Type B pancreatic cell (in vitro differentiated cells): Measurements from ENCODE around the gene GLIS1. TPM values are rescaled to one million over a fixed set of nuclear protein-coding genes. Genes with fewer than 3 reads are reported as not detected.
"Not testable (repeated sequence)": the region's sequence is repeated elsewhere in the genome, so short reads cannot be mapped to it uniquely, and the experiment has no call there.

ENCODE experiments used
- DNase-seq: peaks from one replicate; pipeline ENCODE4 v3.0.0; 2021; ENCODE audit warnings: mixed read lengths; ENCODE audit not compliant: unreplicated experiment; ENCODE audit errors: extremely low spot score
- H3K27ac Mint-ChIP-seq: 2 replicates; pipeline ENCODE4 v1.8.0; 2021; ENCODE audit warnings: mild to moderate bottlenecking, mixed read lengths
- H3K27me3 Mint-ChIP-seq: 2 replicates; pipeline ENCODE4 v1.8.0; 2021; ENCODE audit warnings: mixed read lengths
- H3K36me3 Mint-ChIP-seq: 2 replicates; pipeline ENCODE4 v1.8.0; 2021; ENCODE audit warnings: mixed read lengths
- H3K4me1 Mint-ChIP-seq: one replicate; pipeline ENCODE4 v1.8.0; 2021; ENCODE audit warnings: mixed read lengths; ENCODE audit not compliant: unreplicated experiment
- H3K4me3 Mint-ChIP-seq: 2 replicates; pipeline ENCODE4 v1.8.0; 2021; ENCODE audit warnings: mild to moderate bottlenecking, mixed read lengths
- H3K9me3 Mint-ChIP-seq: 2 replicates; pipeline ENCODE4 v1.8.0; 2021; ENCODE audit warnings: mixed read lengths
- total RNA-seq: library from RNA; stranded (reverse); gene quantifications from 2 replicates; pipeline ENCODE4 v1.2.1, GENCODE V29; 2021; ENCODE audit warnings: low replicate concordance
- TF ChIP-seq, protein P1 (sequence below): fragments of 200-600 bp; sonication (generic); conservative IDR thresholded peaks from 2 replicates; pipeline ENCODE4 v1.5.0; 2021; ENCODE audit warnings: antibody characterized with exemption, mild to moderate bottlenecking

Gene GLIS1
- total RNA-seq, 1 donor from 2014 or later, result 2.1 TPM

DNA sequence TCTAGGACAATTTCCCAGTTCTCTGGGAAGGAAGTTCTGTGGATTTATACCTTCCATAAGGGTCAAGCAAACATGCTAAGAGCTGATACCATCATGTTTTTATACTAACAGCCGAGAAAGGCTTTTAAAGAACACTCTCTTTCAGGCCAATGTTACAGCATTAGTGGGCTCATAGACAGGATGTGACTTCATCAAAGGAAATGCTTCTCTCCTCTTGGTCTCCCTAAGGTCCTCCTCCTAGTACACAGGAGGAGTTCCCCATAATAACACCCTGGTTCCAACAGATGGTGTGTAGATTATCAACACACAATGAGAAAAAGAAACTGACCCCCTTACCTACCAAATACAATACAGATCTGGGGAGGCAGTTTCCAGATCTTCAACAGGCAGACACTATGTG, 26.7 kb upstream of the GLIS1 start:
- Mint-ChIP-seq H3K4me3 (no peak overlapping the region), H3K36me3 (peaks cover 4% of the 10 kb centered on the region), H3K27ac (no peak overlapping the region), H3K9me3 (no peaks in the 10 kb centered on the region), H3K4me1 (peaks cover 3% of the 10 kb centered on the region), H3K27me3 (no peaks in the 10 kb centered on the region)
- TF ChIP-seq, protein P1, sequence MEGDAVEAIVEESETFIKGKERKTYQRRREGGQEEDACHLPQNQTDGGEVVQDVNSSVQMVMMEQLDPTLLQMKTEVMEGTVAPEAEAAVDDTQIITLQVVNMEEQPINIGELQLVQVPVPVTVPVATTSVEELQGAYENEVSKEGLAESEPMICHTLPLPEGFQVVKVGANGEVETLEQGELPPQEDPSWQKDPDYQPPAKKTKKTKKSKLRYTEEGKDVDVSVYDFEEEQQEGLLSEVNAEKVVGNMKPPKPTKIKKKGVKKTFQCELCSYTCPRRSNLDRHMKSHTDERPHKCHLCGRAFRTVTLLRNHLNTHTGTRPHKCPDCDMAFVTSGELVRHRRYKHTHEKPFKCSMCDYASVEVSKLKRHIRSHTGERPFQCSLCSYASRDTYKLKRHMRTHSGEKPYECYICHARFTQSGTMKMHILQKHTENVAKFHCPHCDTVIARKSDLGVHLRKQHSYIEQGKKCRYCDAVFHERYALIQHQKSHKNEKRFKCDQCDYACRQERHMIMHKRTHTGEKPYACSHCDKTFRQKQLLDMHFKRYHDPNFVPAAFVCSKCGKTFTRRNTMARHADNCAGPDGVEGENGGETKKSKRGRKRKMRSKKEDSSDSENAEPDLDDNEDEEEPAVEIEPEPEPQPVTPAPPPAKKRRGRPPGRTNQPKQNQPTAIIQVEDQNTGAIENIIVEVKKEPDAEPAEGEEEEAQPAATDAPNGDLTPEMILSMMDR, result no peak
- no peak for DNase-seq

DNA sequence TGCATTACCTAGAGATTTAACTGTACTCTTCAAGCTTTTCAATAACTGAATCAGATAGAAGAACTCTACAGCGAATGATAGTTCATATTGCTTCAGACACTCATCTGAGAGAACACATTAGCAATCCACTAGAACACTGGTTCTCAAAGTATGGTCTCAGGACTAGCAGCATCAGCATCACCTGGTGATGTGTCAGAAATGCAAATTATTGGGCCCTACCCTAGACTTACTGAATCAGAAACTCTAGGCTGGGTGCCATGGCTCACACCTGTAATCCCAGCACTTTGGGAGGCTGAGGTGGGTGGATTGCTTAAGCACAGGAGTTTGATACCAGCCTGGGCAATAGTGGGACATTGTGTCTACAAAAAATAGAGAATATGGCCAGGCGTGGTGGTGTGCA, 24.9 kb upstream of the GLIS1 start:
- Mint-ChIP-seq H3K9me3 (no peaks in the 10 kb centered on the region), H3K27ac (no peak overlapping the region)

DNA sequence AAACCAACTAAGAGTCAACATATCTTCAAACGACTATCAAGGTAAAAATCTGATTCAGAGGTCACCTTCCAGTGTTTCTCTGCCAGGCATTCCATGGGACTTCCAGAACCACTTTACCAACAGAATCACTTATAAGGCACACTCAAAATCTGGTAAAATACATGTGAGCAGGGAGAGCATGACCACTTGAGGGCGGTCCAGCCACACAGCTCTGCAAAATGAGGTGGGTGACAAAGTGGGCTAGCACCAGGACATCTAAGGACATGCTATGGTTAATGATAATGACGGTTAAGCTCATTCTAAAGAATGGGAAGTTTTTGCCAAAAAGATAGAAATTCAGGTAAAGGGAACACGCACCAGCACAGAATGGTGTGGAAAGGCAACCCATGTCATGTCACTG, 24.5 kb upstream of the GLIS1 start:
- Mint-ChIP-seq H3K27me3 (no peaks in the 10 kb centered on the region), H3K4me1 (peaks cover 3% of the 10 kb centered on the region), H3K9me3 (no peaks in the 10 kb centered on the region), H3K36me3 (peaks cover 4% of the 10 kb centered on the region), H3K27ac (no peak overlapping the region), H3K4me3 (no peak overlapping the region)
- TF ChIP-seq, protein P1, result no peak
- no peak for DNase-seq

More for the DNA sequence above, 24.9 kb upstream of the GLIS1 start:
- DNase-seq, result no peak
- peaks cover 3% of the 10 kb centered on the region for H3K4me1 Mint-ChIP-seq
- H3K27me3 Mint-ChIP-seq, result no peaks in the 10 kb centered on the region
- H3K4me3 Mint-ChIP-seq, result no peak overlapping the region
- peaks cover 4% of the 10 kb centered on the region for H3K36me3 Mint-ChIP-seq
- TF ChIP-seq, protein P1, result no peak

DNA sequence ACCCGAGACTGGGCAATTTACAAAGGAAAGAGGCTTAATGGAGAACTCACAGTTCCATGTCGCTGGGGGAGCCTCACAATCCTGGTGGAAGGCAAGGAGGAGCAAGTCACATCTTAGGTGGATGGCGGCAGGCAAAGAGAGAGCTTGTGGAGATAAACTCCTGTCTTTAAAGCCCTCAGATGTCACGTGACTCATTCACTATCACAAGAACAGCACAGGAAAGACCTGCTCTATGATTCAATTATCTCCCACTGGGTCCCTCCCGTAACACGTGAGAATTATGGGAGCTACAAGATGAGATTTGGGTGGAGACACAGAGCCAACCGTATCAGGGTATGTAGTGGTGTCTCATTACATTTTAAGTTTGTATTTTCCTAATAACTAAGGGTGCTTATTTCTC, 21.5 kb upstream of the GLIS1 start:
- DNase-seq, H3K27me3 Mint-ChIP-seq, H3K27ac Mint-ChIP-seq, H3K4me3 Mint-ChIP-seq, H3K36me3 Mint-ChIP-seq, H3K4me1 Mint-ChIP-seq, H3K9me3 Mint-ChIP-seq: not testable (repeated sequence)

DNA sequence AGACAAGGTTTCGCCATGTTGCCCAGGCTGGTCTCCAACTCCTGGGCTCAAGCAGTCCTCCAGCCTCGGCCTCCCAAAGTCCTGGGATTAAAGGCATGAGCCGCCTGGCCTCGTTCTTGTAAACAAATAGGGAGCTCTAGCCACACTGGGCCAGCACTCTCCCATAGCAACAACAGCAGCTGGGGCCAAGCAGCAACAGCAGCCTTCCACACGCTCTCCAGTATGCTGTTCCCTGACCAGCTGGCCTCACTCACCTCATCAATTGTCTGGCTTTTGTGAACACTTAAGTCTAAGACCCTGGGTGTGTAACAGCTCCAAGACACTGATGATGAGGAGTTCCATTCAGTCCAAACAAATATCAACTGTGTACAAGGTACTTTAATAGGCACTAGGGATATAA, 16.9 kb upstream of the GLIS1 start:
- Mint-ChIP-seq H3K9me3 (no peaks in the 10 kb centered on the region), H3K27me3 (peaks cover 5% of the 10 kb centered on the region), H3K4me3 (no peak overlapping the region), H3K4me1 (no peaks in the 10 kb centered on the region), H3K36me3 (no peaks in the 10 kb centered on the region), H3K27ac (no peak overlapping the region)
- TF ChIP-seq, protein P1, result no peak
- no peak for DNase-seq

DNA sequence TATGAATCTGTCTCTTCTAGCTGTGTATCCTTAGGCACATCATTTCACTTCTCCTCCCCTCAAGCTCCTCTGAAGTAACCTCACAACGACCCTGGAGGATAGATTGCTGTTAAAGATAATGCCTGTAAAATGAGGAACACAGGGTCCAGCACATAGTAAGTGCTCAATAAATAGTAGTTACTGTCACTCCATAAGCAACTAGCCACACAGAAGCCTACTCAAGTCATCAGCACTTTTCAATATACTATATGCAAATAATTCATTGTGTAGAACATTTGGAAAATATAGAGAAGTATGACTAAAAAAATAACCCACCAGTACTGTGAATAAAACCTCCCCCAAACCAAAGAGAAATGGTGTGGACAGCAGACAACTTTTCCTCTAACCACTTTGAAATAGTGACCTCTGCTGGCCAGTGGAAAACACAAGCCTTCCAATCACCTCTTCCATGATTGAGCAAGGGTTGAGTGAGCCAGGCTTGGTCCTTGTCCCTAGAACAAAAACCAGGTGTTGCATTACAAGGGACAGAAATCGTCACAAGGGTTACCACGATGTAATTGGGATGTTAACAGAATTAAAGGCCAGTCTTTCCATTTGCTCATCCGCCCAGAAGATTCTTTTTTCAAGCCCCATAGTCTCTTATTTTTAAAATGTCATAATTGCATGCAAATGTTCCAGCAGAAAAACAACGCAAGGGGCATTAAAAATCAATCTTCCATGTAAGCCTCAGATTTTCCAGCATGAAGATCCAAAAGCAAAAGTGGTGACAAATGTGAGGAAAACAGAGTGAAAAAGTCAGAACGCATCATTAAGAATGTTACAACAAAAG, 15.7 kb upstream of the GLIS1 start:
- no peak overlapping the region for H3K27ac Mint-ChIP-seq
- TF ChIP-seq, protein P1, result peak; percentile 80
- DNase-seq, result no peak
- no peak overlapping the region for H3K4me3 Mint-ChIP-seq
- H3K27me3 Mint-ChIP-seq, result peaks cover 16% of the 10 kb centered on the region
- no peaks in the 10 kb centered on the region for H3K4me1 Mint-ChIP-seq
- no peaks in the 10 kb centered on the region for H3K36me3 Mint-ChIP-seq
- H3K9me3 Mint-ChIP-seq, result no peaks in the 10 kb centered on the region
